GM19395 (cell line): ENCODE measurements around the gene HOXA6.

Experiments
- ATAC-seq: cut with Tn5 transposase; IDR thresholded peaks from one replicate; pipeline ENCODE4 v1.9.1; 2021; ENCODE audit warnings: mild to moderate bottlenecking, moderate library complexity; ENCODE audit not compliant: unreplicated experiment

HOXA6 gene

GRCh38 chr7:27152816-27153442 lies 5.4 kb upstream of the HOXA6 start:
- ATAC-seq, result no peak

- no peak for ATAC-seq
Observed at GRCh38 chr7:27151931-27152815, 4.6 kb upstream of the HOXA6 start, which contains the start of gene HOXA3. Gene HOXA3, minus strand, starts transcription at chr7:27152583. Its CDS starts 41,943 bp downstream, at chr7:27110640.

- no peak for ATAC-seq
Observed at GRCh38 chr7:27151341-27151930, 3.9 kb upstream of the HOXA6 start.

- ATAC-seq, result peak; percentile 85
Observed at GRCh38 chr7:27150568-27151340, 3.2 kb upstream of the HOXA6 start.

GRCh38 chr7:27149842-27150567 lies 2.4 kb upstream of the HOXA6 start:
- ATAC-seq, result no peak

GRCh38 chr7:27148756-27149641 lies 1.4 kb upstream of the HOXA6 start:
- ATAC-seq, result no peak

GRCh38 chr7:27148031-27148755 lies 619 bp upstream of the HOXA6 start:
- no peak for ATAC-seq

GRCh38 chr7:27146491-27147198 lies 929 bp downstream of the HOXA6 start:
- no peak for ATAC-seq

GRCh38 chr7:27145914-27146412 lies 1.6 kb downstream of the HOXA6 start:
- no peak for ATAC-seq

- ATAC-seq, result no peak
Observed at GRCh38 chr7:27145165-27145913, 2.2 kb downstream of the HOXA6 start.

GRCh38 chr7:27144781-27145164 lies 2.8 kb downstream of the HOXA6 start:
- no peak for ATAC-seq

GRCh38 chr7:27143950-27144780 lies 3.4 kb downstream of the HOXA6 start:
- no peak for ATAC-seq

- ATAC-seq, result no peak
Observed at GRCh38 chr7:27143023-27143949, 4.3 kb downstream of the HOXA6 start, which contains the start of gene HOXA5. Gene HOXA5, minus strand, starts transcription at chr7:27143681. Its CDS starts 74 bp downstream, at chr7:27143607.

- ATAC-seq, result no peak
Observed at GRCh38 chr7:27142580-27143022, 5.0 kb downstream of the HOXA6 start.

- ATAC-seq, result no peak
Observed at GRCh38 chr7:27141923-27142579, 5.5 kb downstream of the HOXA6 start.
